Measurements from ENCODE around the gene SLC25A1. TPM values are rescaled to one million over a fixed set of nuclear protein-coding genes. Genes with fewer than 3 reads are reported as not detected.

The SLC25A1 gene
- total RNA-seq, 1 experiment from 2014 or later = 151 TPM

GRCh38 chr22:19182472-19183157 lies 4.1 kb upstream of the SLC25A1 start:
- Histone ChIP-seq H4K91ac (ENCODE audit: insufficient read length, low read depth, low read length) (no peak overlapping the region), H3K14ac (ENCODE audit: insufficient read depth, low read length) (no peak overlapping the region), H2AK5ac (ENCODE audit: insufficient read length, low read length) (no peak overlapping the region), H3K56ac (ENCODE audit: insufficient read length, low read depth, low read length) (no peak overlapping the region), H3K27me3 (ENCODE audit: insufficient read depth, low read length) (no peaks in the 10 kb centered on the region), H3K18ac (ENCODE audit: insufficient read length, low read depth, low read length) (no peak overlapping the region), H2BK20ac (ENCODE audit: low read depth, low read length, poor library complexity, severe bottlenecking) (no peak overlapping the region), H2BK5ac (ENCODE audit: insufficient read length, low read length) (no peak overlapping the region), H2BK12ac (ENCODE audit: insufficient read length, low read depth, low read length) (no peak overlapping the region), H3K23ac (ENCODE audit: insufficient read length, low read depth, low read length) (no peak overlapping the region), H3K9me3 (ENCODE audit: control insufficient read depth, low read depth, low read length) (no peaks in the 10 kb centered on the region), H3K79me1 (ENCODE audit: insufficient read depth, low read depth, low read length, poor library complexity, severe bottlenecking) (no peaks in the 10 kb centered on the region), H3K4me2 (ENCODE audit: insufficient read depth, insufficient read length, low read length) (no peak overlapping the region), H2AFZ (ENCODE audit: low read length) (no peak overlapping the region), H2BK15ac (ENCODE audit: low read depth, low read length) (no peak overlapping the region), H3K4ac (ENCODE audit: low read depth, low read length) (no peak overlapping the region), H4K8ac (replicated peaks; ENCODE audit: insufficient read length, low read depth, low read length) (no peak overlapping the region), H3K23me2 (ENCODE audit: insufficient read length, low read depth, low read length, poor library complexity, severe bottlenecking) (peaks cover 5% of the 10 kb centered on the region), H3T11ph (ENCODE audit: low read length) (no peak overlapping the region), H3K4me1 (ENCODE audit: insufficient read depth, low read length) (no peaks in the 10 kb centered on the region; the same call in 1 of the 2 replicates), H2BK120ac (ENCODE audit: low read depth, low read length, poor library complexity, severe bottlenecking) (no peak overlapping the region), H3K27ac (ENCODE audit: insufficient read length, low read depth, low read length) (no peak overlapping the region), H3K9ac (ENCODE audit: extremely low read depth, insufficient read length, low read length) (no peak overlapping the region), H4K20me1 (ENCODE audit: control insufficient read depth, insufficient read depth, insufficient read length) (no peaks in the 10 kb centered on the region), H4K5ac (ENCODE audit: insufficient read length, low read depth, low read length) (no peak overlapping the region), H3K79me2 (ENCODE audit: insufficient read depth, low read length) (no peaks in the 10 kb centered on the region)
- no peak for DNase-seq
- no peak for TF ChIP-seq CTCF (conservative IDR thresholded peaks at IDR 0.05)
- H3K9me3 Mint-ChIP-seq = no peaks in the 10 kb centered on the region
- no peak overlapping the region for H3K4me3 Mint-ChIP-seq
- H3K4me1 Mint-ChIP-seq = peaks cover 12 to 14% of the 10 kb centered on the region in 2 experiments
- WGBS (ENCODE audit: extremely low coverage, insufficient read length, low lambda C conversion rate) = no CpG with 5 or more reads among the region's 9 CpGs
- H3K36me3 Mint-ChIP-seq (ENCODE audit: insufficient read depth in 1 of 3, low read depth in 3 of 3) = 0 out of 7 replicates have a peak, but pooled peaks cover 0 to 2% (median 0%) of the 10 kb centered on the region in 3 experiments
- no peaks in the 10 kb centered on the region for H3K27me3 Mint-ChIP-seq (ENCODE audit: low read depth)
- H3K27ac Mint-ChIP-seq = peak overlapping the region in 2 of 3 experiments; percentile 23 to 67; a peak in 2 of 7 replicates

Data from H9 (cell line).